T-cell (primary cell): ENCODE results near the gene TMC8. TPM values are rescaled to one million over a fixed set of nuclear protein-coding genes. Genes with fewer than 3 reads are reported as not detected.
A peak's percentile ranks its signal among the peaks of the same experiment; 100 is the strongest.
"Not testable (repeated sequence)": the region's sequence is repeated elsewhere in the genome, so short reads cannot be mapped to it uniquely, and the experiment has no call there.

Experiments
- ATAC-seq, 4 experiments: fragments of 200-7000 bp in 3 of 4; fragments of 150-1000 bp in 1 of 4; cut with Tn5 transposase; replicated peaks in 1 of 4; 1 replicate in 3 of 4; 2 replicates in 1 of 4; pipeline ENCODE4 v1.10.0; 2021; ENCODE audit warnings: moderate library complexity in 3 of 4, mild to moderate bottlenecking in 2 of 4, moderate number of reproducible peaks in 1 of 4
- CTCF ChIA-PET, 2 donors: fragments of 300-600 bp; sonication (Branson Sonifier 250); formaldehyde crosslinking; loops; one replicate each; lab custom pipeline; 2022; ENCODE audit warnings: antibody characterized with exemption in 2 of 2; lab: Charles Lee
- POLR2A ChIA-PET, 2 donors: fragments of 300-600 bp; sonication (Branson Sonifier 250); formaldehyde crosslinking; loops; one replicate each; lab custom pipeline; 2022; ENCODE audit warnings: antibody characterized with exemption in 2 of 2; lab: Charles Lee
- DNase-seq, 35 experiments: peaks; one replicate each; pipeline versions ENCODE4 v3.0.0 to v3.0.0-alpha.2; 2013 to 2023
- H3K27ac ChIP-seq: one replicate; pipeline ENCODE4 v1.5.1; 2013; ENCODE audit warnings: low read length
- H3K27me3 ChIP-seq, 2 experiments: replicated peaks in 1 of 2; 1 replicate in 1 of 2; 2 replicates in 1 of 2; pipeline versions ENCODE4 v1.6.1 to v1.7.0; 2013; ENCODE audit warnings: low read length in 1 of 2, mixed read lengths in 1 of 2; ENCODE audit not compliant: control insufficient read depth in 2 of 2, insufficient read depth in 2 of 2; ENCODE audit errors: extremely low read depth in 1 of 2
- H3K36me3 ChIP-seq, 2 donors: 1 replicate in 1 of 2; 2 replicates in 1 of 2; pipeline versions ENCODE4 v1.6.1 to v1.7.0; 2013; ENCODE audit warnings: low read length in 1 of 2; ENCODE audit not compliant: control insufficient read depth in 2 of 2, insufficient read depth in 1 of 2; ENCODE audit errors: extremely low read depth in 1 of 2
- H3K4me1 ChIP-seq, 2 experiments: 1 replicate in 1 of 2; 2 replicates in 1 of 2; pipeline versions ENCODE4 v1.6.1 to v1.7.0; 2013; ENCODE audit warnings: low read length in 2 of 2, mixed read lengths in 1 of 2; ENCODE audit not compliant: insufficient read depth in 2 of 2, control insufficient read depth in 1 of 2; ENCODE audit errors: extremely low read depth in 1 of 2
- H3K4me3 ChIP-seq, 2 donors: 1 replicate in 1 of 2; 2 replicates in 1 of 2; pipeline versions ENCODE4 v1.5.1 to v1.7.0; 2013; ENCODE audit warnings: mild to moderate bottlenecking in 2 of 2, low read length in 1 of 2, moderate library complexity in 1 of 2; ENCODE audit not compliant: control insufficient read depth in 1 of 2; ENCODE audit errors: extremely low read depth in 1 of 2
- H3K9me3 ChIP-seq: 2 replicates; pipeline ENCODE4 v1.7.0; 2013
- H3K27ac Mint-ChIP-seq, 2 donors: one replicate each; pipeline ENCODE4 v1.8.0; 2020 to 2021; ENCODE audit warnings: mild to moderate bottlenecking in 2 of 2, mixed read lengths in 2 of 2
- H3K27me3 Mint-ChIP-seq, 2 donors: one replicate each; pipeline ENCODE4 v1.8.0; 2021 to 2022; ENCODE audit warnings: mixed read lengths in 2 of 2
- H3K36me3 Mint-ChIP-seq: one replicate; pipeline ENCODE4 v1.8.0; 2021; ENCODE audit warnings: mixed read lengths
- H3K4me1 Mint-ChIP-seq, 3 donors: one replicate each; pipeline ENCODE4 v1.8.0; 2020 to 2022; ENCODE audit warnings: mixed read lengths in 3 of 3, mild to moderate bottlenecking in 1 of 3
- H3K4me3 Mint-ChIP-seq, 3 donors: one replicate each; pipeline ENCODE4 v1.8.0; 2020 to 2022; ENCODE audit warnings: mild to moderate bottlenecking in 3 of 3, mixed read lengths in 3 of 3, moderate library complexity in 3 of 3
- H3K9me3 Mint-ChIP-seq, 3 donors: one replicate each; pipeline ENCODE4 v1.8.0; 2020 to 2022; ENCODE audit warnings: mixed read lengths in 3 of 3
- WGBS: methylation state at CpG from one replicate; pipeline ENCODE4 v1.1.5; 2013; ENCODE audit warnings: missing lambda C conversion rate; ENCODE audit not compliant: insufficient coverage; 5-methylcytosine and 5-hydroxymethylcytosine counted together
- total RNA-seq, 35 experiments: library from RNA in 6 of 35; stranded (reverse) in 6 of 35; fragments of 120-200 nt in 1 of 35; gene quantifications; one replicate each; pipeline versions ENCODE4 v1.2.1 to v1.2.4 and lab custom pipeline; 2013 to 2026

Gene TMC8, protein sequence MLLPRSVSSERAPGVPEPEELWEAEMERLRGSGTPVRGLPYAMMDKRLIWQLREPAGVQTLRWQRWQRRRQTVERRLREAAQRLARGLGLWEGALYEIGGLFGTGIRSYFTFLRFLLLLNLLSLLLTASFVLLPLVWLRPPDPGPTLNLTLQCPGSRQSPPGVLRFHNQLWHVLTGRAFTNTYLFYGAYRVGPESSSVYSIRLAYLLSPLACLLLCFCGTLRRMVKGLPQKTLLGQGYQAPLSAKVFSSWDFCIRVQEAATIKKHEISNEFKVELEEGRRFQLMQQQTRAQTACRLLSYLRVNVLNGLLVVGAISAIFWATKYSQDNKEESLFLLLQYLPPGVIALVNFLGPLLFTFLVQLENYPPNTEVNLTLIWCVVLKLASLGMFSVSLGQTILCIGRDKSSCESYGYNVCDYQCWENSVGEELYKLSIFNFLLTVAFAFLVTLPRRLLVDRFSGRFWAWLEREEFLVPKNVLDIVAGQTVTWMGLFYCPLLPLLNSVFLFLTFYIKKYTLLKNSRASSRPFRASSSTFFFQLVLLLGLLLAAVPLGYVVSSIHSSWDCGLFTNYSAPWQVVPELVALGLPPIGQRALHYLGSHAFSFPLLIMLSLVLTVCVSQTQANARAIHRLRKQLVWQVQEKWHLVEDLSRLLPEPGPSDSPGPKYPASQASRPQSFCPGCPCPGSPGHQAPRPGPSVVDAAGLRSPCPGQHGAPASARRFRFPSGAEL
- 100 to 1,000 TPM; 301 to 631 (median 431) TPM for total RNA-seq
- total RNA-seq (2013) = 251 TPM
- total RNA-seq (lab: John Stamatoyannopoulos, UW) = 50.8 to 1,017 (median 352) reads per million in 29 experiments

GRCh38 chr17:78130437-78131101, at the start of gene TMC8:
Gene TMC8, plus strand, starts transcription at chr17:78130771. Its CDS starts 818 bp downstream, at chr17:78131589.
- Histone ChIP-seq H3K9me3 (no peaks in the 10 kb centered on the region), H3K27me3 (no peaks in the 10 kb centered on the region), H3K4me1 (peaks cover 38 to 73% of the 10 kb centered on the region in 2 experiments), H3K4me3 (peak within 1 kb of the TSS; percentile 83 to 92), H3K27ac (peak within 1 kb of the TSS; percentile 79), H3K36me3 (peaks cover 5 to 53% of the 10 kb centered on the region in 2 donors)
- peak within 1 kb of the TSS; percentile 97 to 100 for H3K27ac Mint-ChIP-seq
- no peaks in the 10 kb centered on the region for H3K27me3 Mint-ChIP-seq
- CTCF ChIA-PET = interaction anchor here in 1 of 2 donors (0.8 to 1.3 kb wide), 2 partner anchors 10 kb away, joined by 4 to 5 read pairs; no protein-coding TSS in a partner anchor
- POLR2A ChIA-PET = no interaction called here
- H3K36me3 Mint-ChIP-seq = peaks cover 13% of the 10 kb centered on the region
- WGBS = 2% methylated on average over 7 of the region's 10 CpGs
- peaks cover 58 to 63% (median 59%) of the 10 kb centered on the region in 3 donors for H3K4me1 Mint-ChIP-seq
- H3K4me3 Mint-ChIP-seq = peak within 1 kb of the TSS; percentile 98 to 99 (median 99)
- peak; percentile 50 to 66 (median 52) for ATAC-seq
- no peaks in the 10 kb centered on the region for H3K9me3 Mint-ChIP-seq
- peak; percentile 70 to 92 (median 83) for DNase-seq

DNA sequence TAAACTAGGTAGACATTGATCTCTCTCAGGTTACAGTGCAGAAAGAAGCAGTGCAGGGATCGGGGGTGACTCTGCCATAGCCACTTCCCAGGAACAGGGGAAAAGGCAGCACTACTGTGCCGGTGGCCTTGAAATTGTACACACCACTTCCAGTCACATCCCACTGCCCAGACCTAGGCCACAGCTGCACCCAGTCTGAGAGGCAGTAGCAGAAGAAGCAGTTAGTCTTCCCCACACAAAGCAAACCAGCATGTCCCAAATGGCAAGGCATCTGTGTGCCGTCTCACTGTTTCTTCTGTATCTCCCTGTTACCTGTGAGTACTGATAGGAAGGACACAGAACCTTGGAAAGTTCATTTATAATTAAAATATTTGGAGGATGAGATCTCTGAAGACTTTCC, 49.0 kb upstream of the TMC8 start:
- Histone ChIP-seq H3K9me3 (no peaks in the 10 kb centered on the region), H3K4me1 (no peaks in the 10 kb centered on the region), H3K36me3 (peaks cover 3 to 77% of the 10 kb centered on the region in 2 donors), H3K4me3 (no peak overlapping the region), H3K27ac (no peak overlapping the region), H3K27me3 (no peaks in the 10 kb centered on the region)
- Mint-ChIP-seq H3K9me3 (no peaks in the 10 kb centered on the region), H3K27ac (no peak overlapping the region), H3K27me3 (no peaks in the 10 kb centered on the region), H3K4me1 (no peaks in the 10 kb centered on the region), H3K4me3 (no peak overlapping the region), H3K36me3 (peaks cover 47% of the 10 kb centered on the region)
- ChIA-PET CTCF (no interaction called here), POLR2A (no interaction called here)
- DNase-seq (no peak), ATAC-seq (no peak)
- WGBS = 92% methylated on average over 2 of the region's 3 CpGs

DNA sequence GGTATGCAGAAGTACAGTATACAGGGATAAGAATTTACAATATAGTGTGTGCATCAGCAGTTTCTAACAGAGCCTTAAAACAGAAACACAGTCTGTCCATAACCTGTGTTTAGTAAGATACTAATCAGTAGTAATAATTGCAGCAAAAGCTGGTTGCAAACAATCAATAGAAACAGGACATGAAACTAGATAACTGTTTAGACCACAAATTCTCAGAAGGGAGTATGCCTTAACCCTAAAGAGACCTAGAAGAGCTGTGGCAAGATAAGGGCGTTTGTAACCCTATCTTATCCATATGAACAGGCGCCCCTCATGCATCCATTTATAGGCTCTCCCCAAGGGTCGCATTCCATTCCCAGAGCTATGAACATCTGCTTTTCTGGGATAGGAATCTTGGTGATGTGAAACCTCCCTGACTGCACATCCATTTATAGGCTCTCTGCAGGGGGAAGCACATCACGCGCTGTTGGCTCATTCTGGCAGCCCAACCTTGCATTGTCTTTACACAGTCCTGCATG, 48.2 kb upstream of the TMC8 start:
- H3K27ac ChIP-seq, DNase-seq, ATAC-seq, H3K4me1 Mint-ChIP-seq, POLR2A ChIA-PET, H3K4me1 ChIP-seq, H3K4me3 Mint-ChIP-seq, H3K4me3 ChIP-seq, H3K9me3 Mint-ChIP-seq, H3K9me3 ChIP-seq, H3K27me3 Mint-ChIP-seq, H3K27me3 ChIP-seq: not testable (repeated sequence)
- Mint-ChIP-seq H3K36me3 (peaks cover 47% of the 10 kb centered on the region), H3K27ac (peak overlapping the region in 1 of 2 donors; percentile 13)
- CTCF ChIA-PET = interaction anchor here in 1 of 2 donors (0.8 kb wide), 1 partner anchor 301 kb away, joined by 3 read pairs; no protein-coding TSS in a partner anchor
- no CpG with 5 or more reads among the region's 5 CpGs for WGBS
- peaks cover 3 to 77% of the 10 kb centered on the region in 2 donors for H3K36me3 ChIP-seq

DNA sequence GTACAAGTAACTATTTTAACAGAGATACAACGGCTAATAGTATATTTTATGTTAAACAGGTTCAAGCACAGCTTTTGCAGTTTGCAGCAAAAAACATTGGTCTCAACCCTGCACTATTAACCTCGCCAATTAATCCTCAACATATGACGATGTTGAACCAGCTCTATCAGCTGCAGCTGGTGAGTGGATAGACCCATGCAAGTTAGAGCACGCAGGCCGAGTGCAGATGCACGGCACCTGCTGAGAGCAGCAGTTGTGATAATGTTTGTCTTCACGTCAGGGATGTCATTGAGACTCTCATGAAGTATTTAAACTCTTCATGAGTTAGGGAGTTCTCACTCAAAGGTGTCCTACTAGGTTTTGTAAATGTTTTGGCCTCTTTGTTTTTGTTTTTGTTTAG, 47.6 kb upstream of the TMC8 start:
- ChIA-PET POLR2A (no interaction called here), CTCF (interaction anchor here in 1 of 2 donors (0.6 to 0.8 kb wide), 2 partner anchors 300 to 670 kb away, joined by 3 read pairs; no protein-coding TSS in a partner anchor)
- H3K27me3 ChIP-seq = no peaks in the 10 kb centered on the region
- Mint-ChIP-seq H3K4me3 (no peak overlapping the region), H3K9me3 (no peaks in the 10 kb centered on the region), H3K4me1 (no peaks in the 10 kb centered on the region), H3K36me3 (peaks cover 47% of the 10 kb centered on the region), H3K27ac (no peak overlapping the region), H3K27me3 (no peaks in the 10 kb centered on the region)
- DNase-seq = no peak
- no peak overlapping the region for H3K4me3 ChIP-seq
- no peak for ATAC-seq
- no peak overlapping the region for H3K27ac ChIP-seq
- H3K36me3 ChIP-seq = peaks cover 4 to 77% of the 10 kb centered on the region in 2 donors
- no peaks in the 10 kb centered on the region for H3K4me1 ChIP-seq
- no peaks in the 10 kb centered on the region for H3K9me3 ChIP-seq
- WGBS = 97% methylated on average over 5 of the region's 7 CpGs

DNA sequence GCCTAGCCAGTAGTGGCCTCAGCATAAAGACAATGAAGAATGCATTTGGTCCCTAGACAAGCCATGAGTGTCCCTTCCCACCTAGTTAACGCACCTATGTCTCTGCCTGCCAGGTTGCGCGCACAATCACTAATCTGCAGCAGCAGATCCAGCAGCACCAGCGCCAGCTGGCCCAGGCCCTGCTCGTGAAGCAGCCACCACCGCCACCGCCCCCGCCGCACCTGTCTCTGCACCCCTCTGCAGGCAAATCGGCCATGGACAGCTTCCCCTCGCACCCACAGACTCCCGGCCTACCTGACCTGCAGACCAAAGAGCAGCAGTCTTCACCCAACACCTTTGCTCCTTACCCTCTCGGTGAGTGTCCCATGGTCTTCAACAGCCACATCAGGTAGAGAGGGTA, 43.8 kb upstream of the TMC8 start:
- Histone ChIP-seq H3K27ac (no peak overlapping the region), H3K9me3 (no peaks in the 10 kb centered on the region), H3K27me3 (no peaks in the 10 kb centered on the region), H3K4me3 (no peak overlapping the region), H3K36me3 (peaks cover 12 to 73% of the 10 kb centered on the region in 2 donors), H3K4me1 (no peaks in the 10 kb centered on the region)
- Mint-ChIP-seq H3K27me3 (no peaks in the 10 kb centered on the region), H3K27ac (no peak overlapping the region), H3K4me1 (peaks cover 0 to 3% (median 0%) of the 10 kb centered on the region in 3 donors), H3K36me3 (peaks cover 52% of the 10 kb centered on the region), H3K9me3 (no peaks in the 10 kb centered on the region), H3K4me3 (no peak overlapping the region)
- DNase-seq (no peak), ATAC-seq (no peak)
- 88% methylated on average over 6 of the region's 13 CpGs for WGBS
- POLR2A ChIA-PET = no interaction called here
- CTCF ChIA-PET = no interaction called here
